GM19397 (cell line): Measurements from ENCODE around the gene ADAMTS2.
"Not testable (repeated sequence)": the region's sequence is repeated elsewhere in the genome, so short reads cannot be mapped to it uniquely, and the experiment has no call there.

Experiments used
- ATAC-seq: cut with Tn5 transposase; IDR thresholded peaks from one replicate; pipeline ENCODE4 v1.9.1; 2021; ENCODE audit warnings: mild to moderate bottlenecking, moderate library complexity; ENCODE audit not compliant: unreplicated experiment

The ADAMTS2 gene

DNA sequence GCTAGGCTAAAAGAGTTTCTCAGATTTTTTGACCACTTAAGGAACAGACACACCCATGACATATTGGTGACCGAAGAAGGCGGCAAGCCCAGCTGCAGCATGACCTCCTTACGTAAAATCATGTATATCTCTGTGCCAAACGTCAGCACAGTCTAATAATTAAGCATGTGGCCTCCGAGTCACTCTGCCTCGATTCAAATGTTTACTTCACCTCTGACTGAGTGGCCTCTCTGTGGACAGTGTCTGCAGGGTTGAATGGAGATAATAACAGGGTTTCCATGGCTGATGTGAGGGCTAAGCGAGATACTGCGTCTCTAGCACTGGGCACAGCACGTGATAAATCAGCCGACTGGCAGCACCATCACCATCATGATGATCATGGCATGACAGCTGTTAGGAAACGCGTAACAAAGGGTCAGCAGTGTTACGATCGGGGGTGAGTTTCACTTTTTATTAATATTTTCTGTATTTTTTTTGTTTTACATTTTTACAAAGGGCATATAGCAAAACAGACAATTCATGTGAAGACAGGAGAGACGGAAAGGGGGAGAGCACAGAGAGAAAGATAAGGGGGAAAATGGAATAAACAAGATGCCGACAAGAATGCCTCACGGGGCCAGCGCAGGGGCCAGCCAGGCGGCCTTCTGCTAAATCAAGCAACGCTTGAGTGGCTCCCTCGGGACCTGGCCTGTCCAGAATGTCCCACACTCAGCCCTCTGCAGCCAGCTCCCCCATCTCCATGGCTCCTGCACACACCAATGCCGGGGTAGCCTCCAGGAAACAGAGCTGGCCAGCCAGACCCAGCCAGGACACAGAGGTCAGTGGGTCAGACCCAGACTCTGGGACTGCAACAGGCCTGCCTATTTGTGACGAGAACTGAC lies 60.3 kb downstream of the ADAMTS2 start:
- ATAC-seq: no peak

DNA sequence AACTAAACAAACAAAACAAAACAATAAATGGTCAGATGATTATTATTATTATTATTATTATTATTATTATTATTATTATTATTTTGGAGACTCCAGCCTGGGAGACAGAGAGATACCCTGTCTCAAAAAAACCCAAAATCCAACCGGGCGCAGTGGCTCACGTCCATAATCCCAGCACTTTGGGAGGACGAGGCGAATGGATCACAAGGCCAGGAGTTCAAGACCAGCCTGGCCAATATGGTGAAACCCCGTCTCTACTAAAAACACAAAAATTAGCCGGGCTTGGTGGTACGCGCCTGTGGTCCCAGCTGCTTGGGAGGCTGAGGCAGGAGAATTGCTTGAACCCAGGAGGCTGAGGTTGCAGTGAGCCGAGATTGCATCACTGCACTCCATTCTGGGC lies 61.4 kb downstream of the ADAMTS2 start:
- ATAC-seq: not testable (repeated sequence)

DNA sequence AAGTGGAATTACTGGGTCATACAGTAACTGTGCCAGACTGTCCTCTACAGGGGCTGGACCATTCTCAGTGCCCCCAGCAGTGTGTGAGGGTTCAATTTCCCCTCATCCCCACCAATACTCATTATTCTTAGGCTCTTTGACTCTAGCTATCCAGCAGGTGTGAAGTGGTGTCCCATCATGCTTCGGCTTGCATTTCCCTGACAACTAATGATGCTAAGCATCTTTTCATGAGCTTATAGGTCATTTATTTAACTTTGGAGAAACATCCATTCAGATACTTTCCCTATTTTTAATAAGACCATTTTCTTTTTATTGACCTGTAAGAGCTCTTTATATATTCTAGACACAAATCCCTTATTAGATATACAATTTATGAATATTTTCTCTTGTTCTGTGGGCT lies 63.6 kb downstream of the ADAMTS2 start:
- no peak for ATAC-seq

DNA sequence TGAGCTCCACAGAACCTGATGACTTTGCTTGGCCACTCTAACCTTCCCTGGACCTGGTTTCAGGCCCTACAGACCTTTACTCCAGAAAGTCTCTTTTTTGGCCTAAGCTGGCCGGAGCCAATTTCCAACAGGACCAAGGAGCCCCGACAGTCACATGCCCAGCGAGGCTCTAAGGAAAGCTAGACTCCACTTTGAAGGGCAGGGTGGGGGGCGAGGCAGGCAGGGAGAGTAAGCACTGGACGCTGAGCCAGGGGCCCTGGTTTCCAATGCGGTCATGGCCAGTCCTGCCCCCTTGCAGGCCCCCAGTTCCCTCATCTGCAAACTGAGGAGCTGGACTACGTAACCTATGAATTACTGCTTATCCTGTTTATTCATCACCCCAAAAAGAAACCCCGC lies 65.2 kb downstream of the ADAMTS2 start:
- no peak for ATAC-seq

DNA sequence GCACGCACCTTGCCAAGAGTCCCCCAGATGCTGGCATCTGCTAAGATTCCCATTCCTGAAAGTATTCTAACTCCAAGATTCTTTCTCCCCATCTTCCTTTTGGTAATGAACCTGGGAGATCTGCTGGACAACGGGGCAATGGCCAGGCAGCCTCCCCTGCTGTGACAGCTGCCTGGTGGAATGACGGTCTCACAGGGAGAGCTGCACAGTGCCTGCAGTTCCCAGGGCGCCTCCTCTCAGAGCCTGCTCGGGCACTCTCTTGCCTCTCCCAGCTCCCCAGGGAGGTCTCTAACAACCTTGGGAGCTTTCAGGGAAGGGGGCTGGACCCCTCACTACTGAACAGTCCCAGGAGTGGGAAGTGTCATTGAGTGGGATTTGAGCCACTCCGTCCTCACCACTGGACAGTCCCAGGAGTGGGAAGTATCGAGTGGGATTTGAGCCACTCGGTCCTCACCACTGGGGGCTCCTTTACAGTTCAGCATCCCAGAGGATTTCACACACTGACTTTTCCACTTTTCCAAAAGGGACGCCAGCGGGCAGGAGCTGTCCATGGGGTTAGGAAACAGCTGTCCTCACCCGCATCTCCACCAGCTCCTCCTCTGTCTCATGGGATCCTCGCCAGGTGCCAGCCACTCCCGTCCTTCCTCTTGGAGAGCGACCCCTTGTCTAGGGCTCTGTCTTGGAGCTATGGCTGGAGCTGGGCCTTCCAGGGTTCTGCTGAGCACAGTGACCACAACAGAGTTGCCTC lies 65.7 kb downstream of the ADAMTS2 start:
- no peak for ATAC-seq

DNA sequence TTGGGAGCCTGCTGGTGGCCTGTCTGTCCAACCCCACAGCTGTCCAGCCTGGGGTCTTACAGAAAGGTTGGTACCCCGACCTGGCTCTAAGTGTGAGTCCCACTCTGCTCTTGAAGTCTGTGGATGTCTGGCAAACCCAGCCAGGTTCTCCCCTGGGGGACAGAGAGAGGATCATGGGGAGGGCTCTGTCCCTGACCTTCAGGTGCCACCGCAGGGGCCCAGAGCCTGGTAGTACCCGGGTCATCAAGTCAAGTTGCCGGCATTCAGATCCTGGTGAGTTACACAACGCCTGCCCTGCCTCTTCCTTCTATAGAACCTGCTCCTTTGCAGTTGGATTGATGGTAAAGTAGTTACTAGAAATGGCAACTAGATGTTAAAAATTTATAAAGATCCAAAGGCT lies 66.7 kb downstream of the ADAMTS2 start:
- no peak for ATAC-seq

DNA sequence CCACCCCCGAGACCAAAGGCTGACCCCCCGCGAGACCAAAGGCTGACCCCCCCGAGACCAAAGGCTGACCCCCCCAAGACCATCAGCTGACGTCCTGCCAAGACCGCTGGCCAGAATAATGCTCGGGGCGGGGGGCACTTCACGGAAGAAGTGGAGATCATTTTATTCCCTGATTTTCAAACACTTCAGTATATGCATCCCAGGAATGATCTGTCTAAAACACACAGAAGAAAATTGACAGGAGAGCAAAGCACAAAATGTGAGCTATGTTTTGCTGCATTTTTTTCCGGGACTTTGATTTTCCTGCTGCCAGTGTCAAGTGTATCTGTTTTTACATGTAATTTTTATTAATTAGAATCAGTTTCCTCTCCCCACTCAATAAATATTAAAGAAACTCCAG lies 67.1 kb downstream of the ADAMTS2 start:
- ATAC-seq: no peak

DNA sequence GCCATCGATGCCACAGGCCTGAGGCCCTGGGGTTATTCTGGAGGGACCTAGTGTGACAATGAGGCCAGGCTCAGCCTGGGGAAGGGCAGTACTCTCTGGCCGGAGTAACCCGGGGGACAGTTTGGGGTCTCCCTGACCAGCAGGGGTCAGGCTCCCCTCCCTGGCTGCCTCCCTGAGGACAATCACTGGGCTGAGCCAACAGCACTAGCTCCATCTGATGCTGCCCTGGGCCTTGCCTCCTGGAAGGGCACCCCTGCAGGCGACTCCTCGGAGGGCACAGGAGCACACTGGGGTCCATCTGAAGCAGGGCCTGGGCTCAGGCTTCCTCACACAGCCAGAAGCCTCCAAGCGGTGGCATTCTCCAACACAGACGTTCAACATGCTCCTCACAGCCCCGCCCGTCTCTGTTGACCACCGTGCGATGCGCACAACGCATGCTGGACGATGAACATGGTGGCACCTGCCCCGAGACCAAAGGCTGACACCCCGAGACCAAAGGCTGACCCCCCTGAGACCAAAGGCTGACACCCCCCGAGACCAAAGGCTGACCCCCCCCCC lies 68.3 kb downstream of the ADAMTS2 start:
- ATAC-seq: no peak

DNA sequence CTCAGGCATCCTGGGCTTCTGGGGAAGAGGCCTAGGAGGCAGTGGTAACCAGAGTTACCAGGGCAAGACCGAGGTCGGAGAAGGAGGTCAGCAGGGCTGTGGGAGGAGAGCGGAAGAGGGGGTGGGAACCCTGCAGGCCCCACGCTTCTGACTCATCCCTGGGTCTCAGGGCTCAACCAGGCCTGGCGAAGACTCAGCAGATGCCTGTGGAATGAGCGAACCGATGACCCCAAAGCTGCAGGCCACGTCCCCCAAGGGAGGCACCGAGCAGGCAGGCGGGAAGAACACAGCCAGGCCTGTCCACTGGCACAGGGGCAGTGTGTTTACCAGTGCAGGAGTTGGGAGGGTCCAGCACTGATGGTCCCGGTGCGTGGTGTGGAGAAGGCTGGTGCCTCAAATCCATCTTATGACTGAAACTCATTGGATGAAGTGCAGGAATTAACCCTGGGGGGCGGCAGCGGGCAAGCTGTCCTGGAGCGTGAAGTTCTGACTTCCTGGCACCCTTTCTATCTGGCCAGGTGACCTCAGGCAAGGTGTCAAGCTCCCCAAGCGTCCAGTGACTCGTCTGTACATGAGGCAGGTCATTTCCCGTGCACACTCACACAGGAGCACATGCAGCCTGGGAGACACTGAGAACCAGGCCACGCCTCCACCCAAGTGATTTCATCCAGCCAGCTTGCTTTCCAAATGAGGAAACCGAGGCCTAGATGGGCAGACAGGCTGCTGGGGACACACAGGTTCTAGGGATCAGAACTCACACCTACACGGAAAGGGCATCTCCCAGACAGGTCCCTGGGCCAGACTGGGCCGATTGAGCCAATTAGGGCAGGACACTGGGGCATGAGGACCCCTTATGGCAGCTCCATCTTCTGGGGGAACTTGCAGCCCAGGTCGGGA lies 69.1 kb downstream of the ADAMTS2 start:
- ATAC-seq: no peak

DNA sequence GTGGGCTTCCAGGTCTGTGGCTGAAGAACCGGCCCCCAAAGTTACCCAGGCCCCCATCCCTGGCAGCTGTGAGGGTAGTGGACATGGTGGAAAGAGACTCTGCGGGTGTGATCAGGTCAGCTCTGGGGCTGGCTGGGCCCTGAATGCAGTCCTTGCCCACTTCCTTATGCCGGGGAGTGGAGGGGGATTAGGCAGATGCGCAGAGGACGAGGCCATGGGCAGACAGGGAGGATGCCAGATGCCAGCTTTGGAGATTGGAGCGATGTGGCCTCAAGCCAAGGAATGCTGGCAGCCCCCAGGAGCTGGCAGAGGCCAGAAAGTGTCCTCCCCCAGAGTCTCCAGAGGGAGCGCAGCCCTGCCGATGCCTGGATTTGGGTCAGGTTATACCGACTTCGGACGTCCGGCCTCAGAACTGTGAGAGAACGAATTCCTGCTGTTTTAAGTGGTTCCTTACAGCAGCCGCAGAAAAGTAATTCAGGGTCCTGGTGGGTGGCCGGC lies 69.8 kb downstream of the ADAMTS2 start:
- no peak for ATAC-seq

DNA sequence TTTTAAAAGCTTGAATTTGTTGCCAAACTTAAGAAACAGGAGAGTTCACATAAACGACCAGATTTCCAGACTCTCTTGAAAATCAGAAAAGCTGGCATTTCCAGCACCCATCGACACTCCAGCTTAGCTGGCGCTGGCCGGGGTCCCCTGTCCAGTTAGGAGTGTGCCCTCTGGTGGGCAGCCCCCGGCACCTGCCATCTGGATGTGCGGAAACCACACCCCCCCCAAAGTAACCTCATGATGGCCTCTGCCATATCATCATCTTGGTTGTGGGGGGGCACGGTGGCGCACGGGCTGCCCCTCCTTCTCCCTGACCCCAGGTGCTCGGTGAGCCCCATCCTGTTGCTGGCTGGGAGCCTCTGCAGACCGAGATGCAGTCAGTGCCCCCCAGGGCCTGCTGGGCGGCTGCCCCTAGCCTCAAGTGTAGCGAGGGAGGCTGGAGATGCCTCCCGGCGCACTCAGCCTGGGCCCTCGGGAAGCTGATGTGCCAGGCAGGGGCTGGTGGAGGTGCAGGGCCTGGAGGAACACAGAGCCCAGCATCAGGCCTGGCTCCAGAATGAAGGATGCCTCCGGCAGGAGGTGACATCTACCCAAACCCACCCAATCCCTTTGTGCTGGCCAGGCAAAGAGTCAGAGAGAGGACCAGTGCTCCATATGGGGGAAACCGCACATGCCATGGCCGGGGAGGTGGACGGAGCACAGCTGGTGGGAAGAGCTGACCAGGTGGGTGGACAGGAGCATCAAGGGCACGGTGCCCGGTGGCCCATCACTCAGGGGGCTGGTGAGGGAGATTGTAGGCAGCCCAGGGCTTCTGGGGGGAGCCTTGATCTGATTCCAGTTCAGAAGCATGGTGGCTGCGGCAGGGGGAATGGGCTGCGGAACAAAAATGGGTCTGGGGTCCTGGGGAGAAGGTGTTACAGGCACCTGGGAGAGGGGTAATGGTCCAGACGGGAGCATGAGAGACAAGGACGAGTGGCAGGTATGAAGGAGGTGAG lies 70.6 kb downstream of the ADAMTS2 start:
- ATAC-seq: no peak

DNA sequence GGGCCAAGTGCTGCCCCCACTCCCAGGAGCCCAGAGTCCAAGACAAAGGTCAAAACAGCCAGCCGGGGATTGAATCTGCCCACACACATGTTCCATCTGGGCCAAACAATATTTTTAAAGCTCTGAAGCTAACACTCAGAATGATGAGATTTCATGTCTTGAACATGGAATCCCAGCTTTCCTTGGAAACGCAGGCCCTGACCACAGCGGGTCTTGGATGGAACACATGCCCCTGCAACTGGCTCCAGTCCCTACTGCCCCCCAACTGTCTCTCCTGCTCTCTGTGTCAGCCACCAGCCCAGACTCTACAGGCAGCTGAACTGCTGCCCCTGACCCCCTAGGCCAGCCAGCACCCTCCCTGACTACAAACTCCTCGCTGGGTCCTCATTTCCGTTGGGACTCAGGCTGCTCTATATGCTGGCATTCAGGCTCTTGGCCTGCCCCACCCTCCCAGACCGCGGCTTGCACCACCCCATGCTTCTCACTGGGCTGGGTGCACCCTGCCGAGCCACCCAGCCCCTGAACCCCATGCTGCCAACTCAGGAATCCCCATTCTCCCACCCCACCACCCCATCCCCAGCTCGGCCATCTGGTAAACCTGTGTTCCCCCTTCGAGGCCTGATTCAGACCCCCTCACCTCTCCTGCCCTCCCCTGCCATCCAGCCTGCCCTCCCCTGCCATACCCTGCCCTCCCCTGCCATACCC lies 71.7 kb downstream of the ADAMTS2 start:
- no peak for ATAC-seq

DNA sequence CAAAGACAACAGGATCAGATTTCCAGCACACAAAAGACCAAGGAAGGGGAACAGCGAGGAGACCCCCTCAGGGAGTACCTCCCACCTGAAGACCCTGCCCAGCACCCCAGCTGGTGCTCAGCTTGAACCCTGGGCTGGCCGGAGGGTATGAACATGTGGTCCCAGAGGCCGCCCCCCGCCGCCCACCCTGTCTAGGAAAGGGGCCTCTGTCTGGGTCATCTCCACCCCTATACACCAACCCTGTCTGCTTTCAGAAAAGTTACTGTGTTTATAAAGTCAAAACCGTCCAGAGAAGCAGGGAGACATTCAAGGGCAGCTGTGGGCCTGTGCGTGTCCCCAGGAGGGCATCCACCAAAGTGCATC lies 72.2 kb downstream of the ADAMTS2 start:
- no peak for ATAC-seq

DNA sequence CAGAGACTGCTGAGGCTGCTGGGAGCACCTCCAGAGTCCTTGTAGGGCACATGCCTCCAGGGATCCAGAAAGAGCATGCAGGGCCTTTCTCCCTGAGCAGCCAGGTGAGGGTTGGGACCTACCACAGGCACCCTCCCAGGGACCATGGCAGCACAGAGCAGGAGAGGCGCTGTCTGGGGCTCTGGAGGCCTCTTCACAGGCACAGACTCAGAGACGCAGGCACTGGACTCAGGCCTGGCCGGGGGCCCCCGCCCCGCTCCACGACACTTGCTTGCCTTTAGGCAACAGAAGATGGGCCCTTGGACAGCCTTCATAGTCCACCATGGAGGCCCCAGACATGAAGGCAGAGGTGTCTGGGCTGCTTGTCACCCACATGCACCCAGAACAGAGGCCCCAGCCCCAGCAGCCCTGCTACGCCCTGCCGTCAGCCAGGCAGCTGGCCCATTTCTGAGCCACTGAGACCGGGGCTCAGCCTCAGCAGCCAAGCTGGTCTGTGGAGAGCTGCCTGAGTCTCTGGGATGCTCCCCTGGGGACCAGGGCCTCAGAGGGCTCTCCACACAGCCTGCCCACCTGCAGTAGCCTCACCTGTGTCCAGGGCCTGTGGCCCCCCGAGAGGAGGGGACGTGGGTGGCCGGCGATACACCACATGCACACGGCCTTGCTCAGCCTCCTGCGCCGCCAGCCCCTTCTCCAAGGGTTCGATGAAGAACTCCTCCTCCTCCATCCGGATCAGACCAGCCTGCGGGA lies 72.8 kb downstream of the ADAMTS2 start:
- no peak for ATAC-seq

DNA sequence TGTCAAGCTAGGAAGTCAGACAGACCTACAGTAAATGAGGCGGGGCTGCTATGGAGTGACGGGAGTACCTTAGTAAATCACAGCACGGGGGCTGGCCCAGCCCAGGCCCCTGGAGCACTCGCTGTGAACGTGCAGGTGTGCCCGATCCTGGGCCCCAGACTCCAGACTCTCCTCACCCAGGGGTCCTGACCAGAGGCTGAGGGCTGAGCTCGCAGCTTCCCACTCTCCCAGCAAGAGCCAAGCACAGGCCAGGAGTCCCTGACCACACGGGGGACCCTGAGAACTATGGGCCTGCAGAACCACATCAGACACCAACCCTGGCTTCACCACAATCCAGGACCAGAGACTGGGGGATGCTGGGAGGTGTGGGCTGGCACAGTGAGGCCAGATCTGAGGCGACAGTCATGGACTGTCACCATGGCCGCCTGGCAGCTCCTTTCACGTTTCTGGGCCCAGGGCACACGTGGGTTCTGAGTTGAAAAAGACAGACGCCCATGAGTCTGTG lies 73.4 kb downstream of the ADAMTS2 start:
- ATAC-seq: no peak

DNA sequence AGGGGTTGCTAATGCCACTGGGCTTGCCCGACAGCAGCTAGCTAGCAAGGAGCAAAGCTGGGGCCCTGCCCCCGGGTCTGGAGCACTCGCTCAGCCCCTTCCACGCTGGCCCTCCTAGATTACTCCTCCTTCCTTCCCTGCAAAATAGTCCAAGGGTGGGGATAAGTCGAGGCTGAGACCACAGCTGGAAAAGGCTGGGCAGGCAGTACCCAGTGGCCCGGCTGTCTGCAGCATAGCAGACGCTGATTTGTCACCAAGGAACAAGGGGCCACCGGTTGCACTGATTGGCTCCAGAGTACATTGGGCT lies 73.9 kb downstream of the ADAMTS2 start:
- no peak for ATAC-seq

DNA sequence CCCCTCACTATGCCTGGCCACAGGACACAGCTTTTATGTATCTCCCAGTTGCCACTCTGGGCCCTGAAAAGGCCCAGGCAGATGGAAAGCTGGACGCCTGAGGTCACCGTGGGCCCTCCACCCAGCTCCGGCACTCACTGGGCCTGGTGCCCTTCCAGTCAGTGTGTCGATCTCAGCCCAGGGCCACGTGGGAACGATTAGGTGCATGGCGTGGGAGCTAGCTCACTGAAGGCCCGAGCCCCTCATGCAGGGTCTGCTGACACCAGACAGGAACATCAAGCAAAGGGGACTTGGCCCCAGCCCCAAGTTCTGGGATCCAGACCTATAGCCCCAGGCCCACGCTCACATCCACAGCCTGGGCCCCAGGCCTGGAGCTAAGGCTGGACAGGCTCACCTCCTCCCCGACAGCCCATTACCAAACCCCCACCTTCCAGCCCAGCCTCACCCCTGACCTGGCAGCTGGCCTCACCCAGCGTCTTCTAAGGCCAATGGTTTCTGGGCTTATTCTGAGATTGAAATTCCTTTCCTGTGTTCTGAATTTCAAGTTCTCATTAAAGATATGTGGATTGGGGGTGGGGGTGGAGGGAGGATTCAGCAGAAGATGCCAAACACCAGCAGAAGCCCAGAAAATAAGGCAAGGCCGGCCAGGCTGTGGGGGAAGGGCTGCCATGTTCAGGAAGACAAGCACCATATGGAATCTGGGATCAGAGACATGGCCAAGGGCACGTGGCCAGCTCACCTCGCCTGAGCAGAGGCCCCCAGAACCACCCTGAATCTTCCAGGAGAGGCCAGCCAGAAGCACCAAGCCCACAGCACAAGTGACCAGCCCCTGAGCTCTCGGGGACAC lies 74.5 kb downstream of the ADAMTS2 start:
- no peak for ATAC-seq
